HCT116 (cell line): ENCODE results near the gene PTPRA. TPM values are rescaled to one million over a fixed set of nuclear protein-coding genes. Genes with fewer than 3 reads are reported as not detected.

Experiments
- ATAC-seq: fragments of 200-7000 bp; cut with Tn5 transposase; 2 replicates; pipeline ENCODE4 v1.9.1; 2020; ENCODE audit warnings: mild to moderate bottlenecking, moderate library complexity
- BruUV-seq: library from RNA; stranded (reverse); fragments of 400-500 nt; replicated peaks from 2 replicates; lab custom pipeline; 2021; lab: Mats Ljungman, UMichigan
- CTCF ChIA-PET: fragments of 300-600 bp; sonication (Branson Sonifier 250); formaldehyde crosslinking; loops from one replicate; lab custom pipeline; 2021; ENCODE audit warnings: antibody characterized with exemption; lab: Charles Lee
- POLR2A ChIA-PET: fragments of 300-600, 350-600 bp; sonication (Branson Sonifier 250); formaldehyde crosslinking; loops from one replicate; lab custom pipeline; 2021; ENCODE audit warnings: antibody characterized with exemption; lab: Charles Lee
- RAD21 ChIA-PET, 2 experiments: fragments of 300-600 bp; sonication (Branson Sonifier 250); formaldehyde crosslinking; loops; one replicate each; lab custom pipeline; 2023; ENCODE audit warnings: low total read pairs in 2 of 2; ENCODE audit not compliant: uncharacterized antibody in 2 of 2, unreplicated experiment in 2 of 2, low non-redundant PET in 1 of 2; lab: Charles Lee
- DNase-seq: peaks from one replicate; pipeline ENCODE4 v3.0.0-alpha.2; 2010; ENCODE audit warnings: low read depth, low spot score
- H2AFZ ChIP-seq: fragments of 200-600 bp; shearing (Covaris generic), sonication (generic); 2 replicates; pipeline ENCODE4 v1.6.1; 2017; ENCODE audit warnings: low read depth, mixed run types, mixed read lengths, antibody characterized with exemption, low read length; ENCODE audit not compliant: poor library complexity, severe bottlenecking
- H3K27ac ChIP-seq: 2 replicates; pipeline ENCODE4 v1.5.1; 2012; ENCODE audit warnings: low read depth, low read length
- H3K27me3 ChIP-seq: fragments of 200-600 bp; sonication (generic); 2 replicates; pipeline ENCODE4 v1.6.1; 2016; ENCODE audit warnings: mixed run types, low read length, mixed read lengths; ENCODE audit not compliant: insufficient read depth
- H3K36me3 ChIP-seq, 2 experiments: fragments of 200-500 bp in 1 of 2; fragments of 200-600 bp in 1 of 2; sonication (Bioruptor generic) in 1 of 2; sonication (generic) in 1 of 2; 2 replicates each; pipeline versions ENCODE4 v1.5.1 to v1.6.1; 2014 to 2016; ENCODE audit warnings: low read length in 2 of 2, inconsistent platforms in 1 of 2, mixed read lengths in 1 of 2, mixed run types in 1 of 2; ENCODE audit not compliant: insufficient read depth in 2 of 2, control insufficient read depth in 1 of 2
- H3K4me1 ChIP-seq, 2 experiments: fragments of 200-600 bp in 1 of 2; sonication (generic) in 1 of 2; 2 replicates each; pipeline versions ENCODE4 v1.5.1 to v1.6.1; 2012 to 2017; ENCODE audit warnings: low read length in 2 of 2, inconsistent platforms in 1 of 2, mild to moderate bottlenecking in 1 of 2, mixed read lengths in 1 of 2, mixed run types in 1 of 2, moderate library complexity in 1 of 2; ENCODE audit not compliant: insufficient read depth in 2 of 2, control insufficient read depth in 1 of 2
- H3K4me2 ChIP-seq: fragments of 200-600 bp; sonication (generic); 2 replicates; pipeline ENCODE4 v1.6.1; 2017; ENCODE audit warnings: mixed run types, low read length, mixed read lengths
- H3K4me3 ChIP-seq, 2 experiments: fragments of 200-600 bp in 1 of 2; sonication (generic) in 1 of 2; replicated peaks in 1 of 2; 2 replicates each; pipeline ENCODE4 v1.5.1; 2011 to 2016; ENCODE audit warnings: low read length in 2 of 2, control low read depth in 1 of 2, low read depth in 1 of 2, mild to moderate bottlenecking in 1 of 2, mixed read lengths in 1 of 2, mixed run types in 1 of 2
- H3K79me2 ChIP-seq: fragments of 200-600 bp; sonication (generic); 2 replicates; pipeline ENCODE4 v1.6.1; 2017; ENCODE audit warnings: mild to moderate bottlenecking, mixed run types, low read length, moderate library complexity, mixed read lengths; ENCODE audit not compliant: insufficient read depth
- H3K9ac ChIP-seq: fragments of 200-600 bp; sonication (generic); 2 replicates; pipeline ENCODE4 v1.6.1; 2016; ENCODE audit warnings: low read length, mixed read lengths
- H3K9me2 ChIP-seq: fragments of 200-600 bp; sonication (generic), shearing (Covaris generic); 2 replicates; pipeline ENCODE4 v1.6.1; 2017; ENCODE audit warnings: mixed run types, mild to moderate bottlenecking, moderate library complexity; ENCODE audit not compliant: insufficient read depth
- H3K9me3 ChIP-seq, 2 experiments: fragments of 200-500 bp in 1 of 2; fragments of 200-600 bp in 1 of 2; sonication (Bioruptor generic) in 1 of 2; sonication (generic) in 1 of 2; 2 replicates each; pipeline ENCODE4 v1.6.1; 2014 to 2017; ENCODE audit warnings: low read length in 2 of 2, mixed read lengths in 2 of 2, inconsistent platforms in 1 of 2, low read depth in 1 of 2, mild to moderate bottlenecking in 1 of 2, mixed run types in 1 of 2, moderate library complexity in 1 of 2; ENCODE audit not compliant: control insufficient read depth in 1 of 2, insufficient read depth in 1 of 2
- H4K20me1 ChIP-seq: fragments of 200-600 bp; sonication (generic), shearing (Covaris generic); 2 replicates; pipeline ENCODE4 v1.6.1; 2017; ENCODE audit warnings: mixed run types, mild to moderate bottlenecking, moderate library complexity; ENCODE audit not compliant: insufficient read depth
- CTCF ChIP-seq, 3 experiments: fragments of 200-600 bp in 1 of 3; sonication (generic) in 1 of 3; IDR thresholded peaks in 2 of 3; conservative IDR thresholded peaks in 1 of 3; 2 replicates each; pipeline ENCODE4 v1.5.1; 2012 to 2017; ENCODE audit warnings: low read depth in 2 of 3, low read length in 2 of 3, antibody characterized with exemption in 1 of 3, borderline replicate concordance in 1 of 3, control low read depth in 1 of 3, mild to moderate bottlenecking in 1 of 3, mixed read lengths in 1 of 3, mixed run types in 1 of 3, moderate library complexity in 1 of 3; ENCODE audit not compliant: insufficient read depth in 1 of 3
- JUND ChIP-seq: IDR thresholded peaks from 2 replicates; pipeline ENCODE4 v1.6.1; 2012
- TCF7L2 ChIP-seq: IDR thresholded peaks from 2 replicates; pipeline ENCODE4 v1.7.0; 2011; ENCODE audit warnings: borderline replicate concordance, inconsistent platforms; ENCODE audit not compliant: insufficient read depth, insufficient read length; ENCODE audit errors: extremely low read depth
- ZNF274 ChIP-seq: fragments of 200-500 bp; sonication (Bioruptor generic); IDR thresholded peaks from 2 replicates; pipeline ENCODE4 v1.6.1; 2014; ENCODE audit warnings: mild to moderate bottlenecking, low read depth, low read length, inconsistent platforms
- intact Hi-C: fragments of 100-400 bp; cut with micrococcal nuclease; formaldehyde crosslinking; loops from 2 replicates; pipeline ENCODE4 v1.10.0; 2022
- total RNA-seq: library from RNA; stranded (reverse); gene quantifications from one replicate; pipeline ENCODE4 v1.2.1, GENCODE V29; 2021; ENCODE audit not compliant: unreplicated experiment
- TF ChIP-seq, protein P1 (sequence below): IDR thresholded peaks from 2 replicates; pipeline ENCODE4 v1.6.1; 2011; ENCODE audit warnings: mild to moderate bottlenecking, low read length, moderate library complexity; ENCODE audit not compliant: insufficient replicate concordance; ENCODE audit errors: extremely low read depth
- TF ChIP-seq, protein P2 (sequence below): IDR thresholded peaks from 2 replicates; pipeline ENCODE4 v1.6.1; 2012

The PTPRA gene
- total RNA-seq, 1 experiment from 2014 or later, result 44.6 TPM

GRCh38 chr20:2834401-2835110 is 38.7 kb upstream of the PTPRA start:
- TF ChIP-seq, protein P1, sequence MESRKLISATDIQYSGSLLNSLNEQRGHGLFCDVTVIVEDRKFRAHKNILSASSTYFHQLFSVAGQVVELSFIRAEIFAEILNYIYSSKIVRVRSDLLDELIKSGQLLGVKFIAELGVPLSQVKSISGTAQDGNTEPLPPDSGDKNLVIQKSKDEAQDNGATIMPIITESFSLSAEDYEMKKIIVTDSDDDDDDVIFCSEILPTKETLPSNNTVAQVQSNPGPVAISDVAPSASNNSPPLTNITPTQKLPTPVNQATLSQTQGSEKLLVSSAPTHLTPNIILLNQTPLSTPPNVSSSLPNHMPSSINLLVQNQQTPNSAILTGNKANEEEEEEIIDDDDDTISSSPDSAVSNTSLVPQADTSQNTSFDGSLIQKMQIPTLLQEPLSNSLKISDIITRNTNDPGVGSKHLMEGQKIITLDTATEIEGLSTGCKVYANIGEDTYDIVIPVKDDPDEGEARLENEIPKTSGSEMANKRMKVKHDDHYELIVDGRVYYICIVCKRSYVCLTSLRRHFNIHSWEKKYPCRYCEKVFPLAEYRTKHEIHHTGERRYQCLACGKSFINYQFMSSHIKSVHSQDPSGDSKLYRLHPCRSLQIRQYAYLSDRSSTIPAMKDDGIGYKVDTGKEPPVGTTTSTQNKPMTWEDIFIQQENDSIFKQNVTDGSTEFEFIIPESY, result no peak
- no peak for ATAC-seq
- H3K9me3 ChIP-seq, result no peaks in the 10 kb centered on the region
- H3K27me3 ChIP-seq, result no peaks in the 10 kb centered on the region
- no peaks in the 10 kb centered on the region for H3K9me2 ChIP-seq
- H3K36me3 ChIP-seq, result no peaks in the 10 kb centered on the region
- H3K9ac ChIP-seq, result no peak overlapping the region
- ChIA-PET RAD21 (no interaction called here), POLR2A (no interaction called here), CTCF (no interaction called here)
- no peaks in the 10 kb centered on the region for H4K20me1 ChIP-seq
- H3K4me1 ChIP-seq, result peaks cover 6 to 13% of the 10 kb centered on the region in 2 experiments
- no peak overlapping the region for H2AFZ ChIP-seq
- H3K4me3 ChIP-seq, result no peak overlapping the region
- H3K4me2 ChIP-seq, result no peak overlapping the region
- no TSS peak for BruUV-seq
- H3K27ac ChIP-seq, result no peak overlapping the region
- DNase-seq, result no peak
- H3K79me2 ChIP-seq, result peaks cover 3% of the 10 kb centered on the region; the same call in 1 of the 2 replicates
- intact Hi-C loops, result no loop called here

DNA sequence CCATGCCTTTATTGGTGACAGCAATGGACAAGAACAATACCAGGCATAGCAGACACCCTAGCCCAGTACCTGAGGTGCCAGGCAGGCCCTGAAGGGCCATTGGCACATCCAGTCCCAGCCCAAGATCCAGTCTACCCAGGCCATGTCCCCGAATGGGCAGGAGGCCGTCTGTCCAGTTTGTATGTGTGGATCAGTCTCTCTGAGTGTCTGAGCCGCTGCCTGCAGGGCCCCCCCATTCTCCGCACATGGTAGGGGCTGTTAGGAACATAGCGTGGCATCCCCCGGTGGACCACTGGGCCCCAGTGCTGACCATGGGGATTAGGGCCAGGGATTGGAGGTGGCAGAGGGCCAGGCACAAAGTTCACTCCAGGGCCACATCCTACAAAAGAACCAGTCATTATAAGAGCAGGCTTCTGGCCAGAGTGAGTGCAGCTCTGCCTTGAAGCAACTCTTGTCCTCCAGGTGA is 37.9 kb upstream of the PTPRA start:
- Histone ChIP-seq H3K9ac (no peak overlapping the region), H3K27ac (no peak overlapping the region), H3K36me3 (no peaks in the 10 kb centered on the region), H3K79me2 (peaks cover 7% of the 10 kb centered on the region; the same call in 1 of the 2 replicates), H3K4me3 (no peak overlapping the region), H2AFZ (no peak overlapping the region), H3K9me2 (no peaks in the 10 kb centered on the region), H3K4me1 (peaks cover 11 to 21% of the 10 kb centered on the region in 2 experiments), H3K4me2 (no peak overlapping the region), H3K9me3 (no peaks in the 10 kb centered on the region), H4K20me1 (no peaks in the 10 kb centered on the region), H3K27me3 (no peaks in the 10 kb centered on the region)
- ATAC-seq, result no peak
- intact Hi-C loops, result no loop called here
- no peak for DNase-seq
- no TSS peak for BruUV-seq
- TF ChIP-seq, protein P2, sequence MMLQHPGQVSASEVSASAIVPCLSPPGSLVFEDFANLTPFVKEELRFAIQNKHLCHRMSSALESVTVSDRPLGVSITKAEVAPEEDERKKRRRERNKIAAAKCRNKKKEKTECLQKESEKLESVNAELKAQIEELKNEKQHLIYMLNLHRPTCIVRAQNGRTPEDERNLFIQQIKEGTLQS, result no peak
- TF ChIP-seq JUND, result no peak
- TF ChIP-seq ZNF274, result no peak
- no peak for TF ChIP-seq TCF7L2
- TF ChIP-seq CTCF (IDR thresholded peaks at IDR 0.05 in 2 of 3, conservative IDR thresholded peaks at IDR 0.05 in 1 of 3; ENCODE audit: borderline replicate concordance in 1 of 3, insufficient read depth in 1 of 3, low read depth in 2 of 3, low read length in 2 of 3), result no peak
- ChIA-PET POLR2A (no interaction called here), RAD21 (no interaction called here), CTCF (no interaction called here)
